Lower lobe of right lung (tissue), 2 donors: ENCODE data around the gene LAMB3. TPM values are rescaled to one million over a fixed set of nuclear protein-coding genes. Genes with fewer than 3 reads are reported as not detected.

Experiments
- ATAC-seq, 2 donors: fragments of 200-7000 bp; cut with Tn5 transposase; one replicate each; pipeline ENCODE4 v1.9.1; 2020 to 2022; ENCODE audit warnings: mild to moderate bottlenecking in 2 of 2, moderate library complexity in 2 of 2
- DNase-seq: peaks from one replicate; pipeline ENCODE4 v3.0.0-alpha.2; 2020
- H3K27ac ChIP-seq: fragments of 200-600 bp; one replicate; pipeline ENCODE4 v1.8.0; 2022
- H3K27me3 ChIP-seq: fragments of 200-600 bp; one replicate; pipeline ENCODE4 v1.8.0; 2022; ENCODE audit warnings: low read depth
- H3K36me3 ChIP-seq: fragments of 200-600 bp; one replicate; pipeline ENCODE4 v1.8.0; 2022; ENCODE audit warnings: mild to moderate bottlenecking
- H3K4me1 ChIP-seq: fragments of 200-600 bp; one replicate; pipeline ENCODE4 v1.8.0; 2022
- H3K4me3 ChIP-seq: fragments of 200-600 bp; one replicate; pipeline ENCODE4 v1.8.0; 2022; ENCODE audit warnings: mild to moderate bottlenecking
- H3K9me3 ChIP-seq: fragments of 200-600 bp; one replicate; pipeline ENCODE4 v1.8.0; 2022
- CTCF ChIP-seq: fragments of 200-600 bp; IDR thresholded peaks from one replicate; pipeline ENCODE4 v1.8.0; 2022; ENCODE audit warnings: antibody characterized with exemption, mild to moderate bottlenecking
- intact Hi-C: fragments of 100-400 bp; cut with DNase I; formaldehyde crosslinking; loops from one replicate; pipeline ENCODE4 v1.11.0; 2022
- total RNA-seq: library from RNA; stranded (reverse); fragmentation: NEBNext Ultra II Directional; extraction: Animal tissue kit (Norgen Biotek cat#: 25700); gene quantifications from one replicate; pipeline ENCODE4 v1.2.1, GENCODE V29; 2021
- donor health status: DM: no; HTN: yes; CAD: no; lungs with severe emphysema.

The LAMB3 gene
- total RNA-seq, 1 donor from 2014 or later, result 47.2 TPM

GRCh38 chr1:209618291-209618690 lies 33.9 kb downstream of the LAMB3 start:
- Histone ChIP-seq H3K27me3 (no peaks in the 10 kb centered on the region), H3K4me1 (peaks cover 6% of the 10 kb centered on the region), H3K36me3 (peaks cover 17% of the 10 kb centered on the region), H3K4me3 (no peak overlapping the region), H3K27ac (no peak overlapping the region), H3K9me3 (no peaks in the 10 kb centered on the region)
- intact Hi-C loops, result no loop called here
- no peak for DNase-seq
- TF ChIP-seq CTCF, result no peak
- no peak for ATAC-seq

GRCh38 chr1:209617755-209618154 lies 34.5 kb downstream of the LAMB3 start:
- no peak for TF ChIP-seq CTCF
- Histone ChIP-seq H3K4me3 (no peak overlapping the region), H3K36me3 (peaks cover 12% of the 10 kb centered on the region), H3K27me3 (no peaks in the 10 kb centered on the region), H3K9me3 (no peaks in the 10 kb centered on the region), H3K4me1 (peaks cover 6% of the 10 kb centered on the region), H3K27ac (no peak overlapping the region)
- DNase-seq (no peak), ATAC-seq (no peak)
- intact Hi-C loops, result no loop called here

GRCh38 chr1:209617047-209617673 lies 35.1 kb downstream of the LAMB3 start:
- no peak for ATAC-seq
- intact Hi-C loops, result no loop called here
- no peak overlapping the region for H3K4me3 ChIP-seq
- H3K9me3 ChIP-seq, result no peaks in the 10 kb centered on the region
- no peak for TF ChIP-seq CTCF
- H3K36me3 ChIP-seq, result peaks cover 8% of the 10 kb centered on the region
- no peaks in the 10 kb centered on the region for H3K27me3 ChIP-seq
- no peak for DNase-seq
- no peak overlapping the region for H3K27ac ChIP-seq
- H3K4me1 ChIP-seq, result peaks cover 6% of the 10 kb centered on the region

GRCh38 chr1:209616366-209617046 lies 35.7 kb downstream of the LAMB3 start:
- H3K27me3 ChIP-seq, result no peaks in the 10 kb centered on the region
- DNase-seq (no peak), ATAC-seq (no peak)
- no peak overlapping the region for H3K27ac ChIP-seq
- peaks cover 8% of the 10 kb centered on the region for H3K36me3 ChIP-seq
- intact Hi-C loops, result no loop called here
- no peak overlapping the region for H3K4me3 ChIP-seq
- peaks cover 6% of the 10 kb centered on the region for H3K4me1 ChIP-seq
- TF ChIP-seq CTCF, result no peak
- no peaks in the 10 kb centered on the region for H3K9me3 ChIP-seq

GRCh38 chr1:209614906-209615305 lies 37.3 kb downstream of the LAMB3 start:
- intact Hi-C loops, result no loop called here
- ATAC-seq (no peak), DNase-seq (no peak)
- TF ChIP-seq CTCF, result no peak
- no peaks in the 10 kb centered on the region for H3K27me3 ChIP-seq
- H3K27ac ChIP-seq, result no peak overlapping the region
- no peaks in the 10 kb centered on the region for H3K9me3 ChIP-seq
- no peaks in the 10 kb centered on the region for H3K4me1 ChIP-seq
- no peak overlapping the region for H3K4me3 ChIP-seq
- peaks cover 8% of the 10 kb centered on the region for H3K36me3 ChIP-seq
